ENCODE results near the gene CYTIP.
"Not testable (repeated sequence)": the region's sequence is repeated elsewhere in the genome, so short reads cannot be mapped to it uniquely, and the experiment has no call there.

CYTIP gene

DNA sequence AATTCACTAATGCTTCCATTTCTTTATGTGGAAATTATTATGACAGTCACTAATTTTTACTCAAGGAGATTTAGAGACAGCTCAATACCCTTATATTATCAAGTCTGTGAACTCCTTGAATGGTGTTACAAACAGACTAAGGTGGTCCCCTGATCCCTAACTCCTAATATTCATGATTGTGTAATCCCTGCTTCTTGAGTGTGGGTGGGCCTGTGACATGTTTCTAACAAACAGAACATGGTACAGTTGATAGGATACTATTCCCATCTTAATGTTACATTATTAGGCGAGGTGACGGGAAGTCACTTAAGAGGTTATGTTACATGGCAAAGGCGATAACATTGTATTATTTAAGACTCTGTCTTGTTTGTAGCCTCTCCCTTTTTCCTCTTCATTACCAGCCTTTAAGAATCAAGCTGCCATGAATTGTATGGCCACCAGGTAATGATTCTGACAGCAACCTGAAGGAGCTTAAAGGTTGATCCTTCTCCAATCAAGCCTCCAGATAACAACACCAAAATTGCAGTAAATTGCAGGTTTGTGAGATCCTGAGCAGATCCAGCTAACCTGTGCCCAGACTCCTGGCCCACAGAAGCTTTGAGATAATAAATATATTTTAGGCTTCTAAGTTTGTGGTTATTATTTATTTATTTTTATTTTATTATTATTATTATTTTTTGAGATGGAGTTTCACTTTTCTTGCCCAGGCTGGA is 32.1 kb downstream of the CYTIP start:
- TF ChIP-seq, protein P1, sequence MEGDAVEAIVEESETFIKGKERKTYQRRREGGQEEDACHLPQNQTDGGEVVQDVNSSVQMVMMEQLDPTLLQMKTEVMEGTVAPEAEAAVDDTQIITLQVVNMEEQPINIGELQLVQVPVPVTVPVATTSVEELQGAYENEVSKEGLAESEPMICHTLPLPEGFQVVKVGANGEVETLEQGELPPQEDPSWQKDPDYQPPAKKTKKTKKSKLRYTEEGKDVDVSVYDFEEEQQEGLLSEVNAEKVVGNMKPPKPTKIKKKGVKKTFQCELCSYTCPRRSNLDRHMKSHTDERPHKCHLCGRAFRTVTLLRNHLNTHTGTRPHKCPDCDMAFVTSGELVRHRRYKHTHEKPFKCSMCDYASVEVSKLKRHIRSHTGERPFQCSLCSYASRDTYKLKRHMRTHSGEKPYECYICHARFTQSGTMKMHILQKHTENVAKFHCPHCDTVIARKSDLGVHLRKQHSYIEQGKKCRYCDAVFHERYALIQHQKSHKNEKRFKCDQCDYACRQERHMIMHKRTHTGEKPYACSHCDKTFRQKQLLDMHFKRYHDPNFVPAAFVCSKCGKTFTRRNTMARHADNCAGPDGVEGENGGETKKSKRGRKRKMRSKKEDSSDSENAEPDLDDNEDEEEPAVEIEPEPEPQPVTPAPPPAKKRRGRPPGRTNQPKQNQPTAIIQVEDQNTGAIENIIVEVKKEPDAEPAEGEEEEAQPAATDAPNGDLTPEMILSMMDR (IDR thresholded peaks at IDR 0.05; ENCODE audit: low read depth, low read length, missing control alignments): no peak
- no peak for DNase-seq (ENCODE audit: extremely low read depth, low read depth)
- no peak overlapping the region for H3K4me3 ChIP-seq (replicated peaks; ENCODE audit: low read depth, low read length)

DNA sequence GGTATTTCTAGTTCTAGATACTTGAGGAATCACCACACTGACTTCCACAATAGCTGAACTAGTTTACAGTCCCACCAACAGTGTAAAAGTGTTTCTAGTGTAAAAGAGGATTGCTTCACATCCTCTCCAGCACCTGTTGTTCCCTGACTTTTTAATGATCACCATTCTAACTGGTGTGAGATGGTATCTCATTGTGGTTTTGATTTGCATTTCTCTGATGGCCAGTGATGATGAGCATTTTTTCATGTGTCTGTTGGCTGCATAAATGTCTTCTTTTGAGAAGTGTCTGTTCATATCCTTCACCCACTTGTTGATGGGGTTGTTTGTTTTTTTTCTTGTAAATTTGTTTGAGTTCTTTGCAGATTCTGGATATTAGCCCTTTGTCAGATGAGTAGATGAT is 38.5 kb downstream of the CYTIP start:
- DNase-seq (ENCODE audit: extremely low read depth, low read depth); H3K4me3 ChIP-seq (replicated peaks; ENCODE audit: low read depth, low read length): not testable (repeated sequence)

DNA sequence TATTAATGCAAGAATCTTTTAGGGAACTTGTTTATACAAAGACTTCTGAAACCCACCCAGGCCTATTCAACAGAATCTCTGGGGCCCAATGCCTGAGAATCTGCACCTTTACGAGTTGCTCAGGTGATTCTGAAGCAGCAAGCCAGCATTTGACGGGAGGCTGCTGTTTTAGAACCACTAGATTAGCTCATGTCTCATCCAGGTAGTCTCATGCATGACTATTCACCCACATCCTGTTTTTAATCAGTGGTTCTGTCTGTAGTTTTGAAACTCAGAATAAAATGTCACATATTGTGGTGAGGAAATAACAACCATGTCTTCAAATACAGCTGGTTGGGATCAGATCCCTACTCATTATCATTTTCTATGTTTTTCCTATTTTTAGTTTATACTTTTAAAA is 39.5 kb downstream of the CYTIP start:
- no peak for DNase-seq (ENCODE audit: extremely low read depth, low read depth)
- TF ChIP-seq, protein P1 (IDR thresholded peaks at IDR 0.05; ENCODE audit: low read depth, low read length, missing control alignments): no peak
- no peak overlapping the region for H3K4me3 ChIP-seq (replicated peaks; ENCODE audit: low read depth, low read length)

DNA sequence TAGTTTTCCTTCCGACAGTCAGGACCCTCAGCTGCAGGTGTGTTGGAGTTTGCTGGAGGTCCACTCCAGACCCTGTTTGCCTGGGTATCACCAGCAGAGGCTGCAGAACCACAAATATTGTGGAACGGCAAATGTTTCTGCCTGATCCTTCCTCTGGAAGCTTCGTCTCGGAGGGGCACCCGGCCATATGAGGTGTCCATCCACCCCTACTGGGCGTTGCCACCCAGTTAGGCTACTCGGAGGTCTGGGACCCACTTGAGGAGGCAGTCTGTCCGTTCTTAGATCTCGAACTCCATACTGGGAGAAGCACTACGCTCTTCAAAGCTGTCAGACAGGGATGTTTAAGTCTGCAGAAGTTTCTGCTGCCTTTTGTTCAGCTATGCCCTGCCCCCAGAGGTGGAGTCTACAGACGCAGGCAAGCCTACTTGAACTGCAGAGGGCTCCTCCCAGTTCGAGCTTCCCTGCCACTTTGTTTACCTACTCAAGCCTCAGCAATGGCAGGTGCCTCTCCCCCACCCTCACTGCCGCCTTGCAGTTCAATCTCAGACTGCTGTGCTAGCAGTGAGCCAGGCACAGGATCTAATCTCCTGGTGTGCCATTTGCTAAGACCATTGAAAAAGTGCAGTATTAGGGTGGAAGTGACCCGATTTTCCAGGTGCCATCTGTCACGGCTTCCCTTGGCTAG is 40.9 kb downstream of the CYTIP start:
- not testable (repeated sequence) for H3K4me3 ChIP-seq (replicated peaks; ENCODE audit: low read depth, low read length); DNase-seq (ENCODE audit: extremely low read depth, low read depth)

DNA sequence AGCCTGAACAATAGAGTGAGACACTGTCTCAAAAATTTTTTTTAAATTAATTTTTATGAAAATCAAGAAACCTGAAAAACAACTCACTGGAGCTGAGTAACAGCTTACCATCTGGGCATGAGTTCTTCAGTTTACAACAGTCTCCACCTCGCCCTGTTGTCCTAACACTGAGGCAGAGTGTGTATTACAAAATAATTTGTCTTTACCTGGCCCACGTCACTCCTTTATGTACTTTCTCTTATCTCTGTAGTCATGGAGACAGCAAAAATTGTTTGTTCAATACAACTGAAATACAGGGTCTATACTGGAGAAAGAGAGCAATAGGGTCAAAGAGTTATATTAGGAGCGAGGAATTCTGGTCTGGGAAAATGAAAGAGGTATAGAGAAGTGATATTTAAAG is 48.1 kb downstream of the CYTIP start:
- TF ChIP-seq, protein P1 (IDR thresholded peaks at IDR 0.05; ENCODE audit: low read depth, low read length, missing control alignments): no peak
- DNase-seq (ENCODE audit: extremely low read depth, low read depth): no peak
- H3K4me3 ChIP-seq (replicated peaks; ENCODE audit: low read depth, low read length): no peak overlapping the region

DNA sequence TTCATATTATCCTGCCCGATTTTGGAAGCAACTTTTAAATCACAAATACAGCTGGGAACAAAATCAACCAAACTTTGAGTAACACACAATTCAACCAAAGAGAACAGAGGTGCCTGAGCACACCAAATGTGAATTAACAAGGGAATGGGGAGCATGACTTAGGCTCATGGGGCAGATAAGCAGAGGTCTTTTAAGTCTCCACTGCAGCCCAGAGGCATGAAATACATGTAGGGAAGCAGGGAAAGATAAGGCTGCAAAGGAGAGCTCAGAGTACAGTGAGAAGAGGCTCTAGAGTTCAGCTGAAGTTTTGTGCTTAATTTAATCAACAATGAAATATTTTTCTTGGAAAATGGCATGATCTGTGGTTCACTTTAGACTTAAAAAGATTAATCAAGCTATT is 49.0 kb downstream of the CYTIP start:
- TF ChIP-seq, protein P1 (IDR thresholded peaks at IDR 0.05; ENCODE audit: low read depth, low read length, missing control alignments): no peak
- no peak for DNase-seq (ENCODE audit: extremely low read depth, low read depth)
- H3K4me3 ChIP-seq (replicated peaks; ENCODE audit: low read depth, low read length): no peak overlapping the region

DNA sequence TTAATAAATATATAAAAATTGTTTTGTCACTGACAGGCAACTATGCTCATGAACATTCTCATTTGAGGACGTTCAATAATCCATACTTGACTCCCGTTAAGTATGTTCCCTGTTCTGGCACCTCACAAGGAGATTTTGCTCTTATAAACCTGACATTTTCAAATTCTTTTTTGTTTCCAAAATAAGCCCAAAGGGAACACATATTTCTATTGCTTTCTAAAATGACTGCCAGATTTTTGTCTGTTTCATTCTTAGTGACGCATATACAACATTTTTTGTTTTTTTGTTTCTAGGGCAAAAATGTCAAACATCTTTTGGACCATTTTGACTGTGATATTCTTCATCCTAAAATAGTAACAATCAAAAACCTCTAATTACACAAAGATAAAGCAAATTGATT is 50.5 kb downstream of the CYTIP start:
- TF ChIP-seq, protein P1 (IDR thresholded peaks at IDR 0.05; ENCODE audit: low read depth, low read length, missing control alignments): no peak
- no peak for DNase-seq (ENCODE audit: extremely low read depth, low read depth)
- H3K4me3 ChIP-seq (replicated peaks; ENCODE audit: low read depth, low read length): no peak overlapping the region

DNA sequence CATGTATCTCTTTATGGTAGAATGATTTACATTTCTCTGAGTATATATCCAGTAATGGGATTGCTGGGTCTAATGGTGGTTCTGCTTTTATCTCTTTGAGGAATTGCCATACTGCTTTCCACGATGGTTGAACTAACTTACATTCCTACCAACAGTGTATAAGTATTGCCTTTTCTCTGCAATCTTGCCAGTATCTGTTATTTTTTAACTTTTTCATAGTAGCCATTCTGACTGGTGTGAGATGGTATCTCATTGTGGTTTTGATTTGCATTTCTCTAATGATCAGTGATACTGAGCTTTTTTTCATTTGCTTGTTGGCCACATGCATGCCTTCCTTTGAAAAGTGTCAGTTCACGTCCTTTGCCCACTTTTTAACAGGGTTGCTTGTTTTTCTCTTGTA is 55.1 kb downstream of the CYTIP start:
- no peak for DNase-seq (ENCODE audit: extremely low read depth, low read depth)
- TF ChIP-seq, protein P1 (IDR thresholded peaks at IDR 0.05; ENCODE audit: low read depth, low read length, missing control alignments): no peak
- H3K4me3 ChIP-seq (replicated peaks; ENCODE audit: low read depth, low read length): no peak overlapping the region
